GM18499 (cell line): Measurements from ENCODE around the gene SF3B3.
"Not testable (repeated sequence)": the region's sequence is repeated elsewhere in the genome, so short reads cannot be mapped to it uniquely, and the experiment has no call there.

ENCODE experiments used
- ATAC-seq: cut with Tn5 transposase; IDR thresholded peaks from one replicate; pipeline ENCODE4 v1.9.1; 2021; ENCODE audit warnings: moderate number of reproducible peaks; ENCODE audit not compliant: insufficient read depth, unreplicated experiment

SF3B3 gene

DNA sequence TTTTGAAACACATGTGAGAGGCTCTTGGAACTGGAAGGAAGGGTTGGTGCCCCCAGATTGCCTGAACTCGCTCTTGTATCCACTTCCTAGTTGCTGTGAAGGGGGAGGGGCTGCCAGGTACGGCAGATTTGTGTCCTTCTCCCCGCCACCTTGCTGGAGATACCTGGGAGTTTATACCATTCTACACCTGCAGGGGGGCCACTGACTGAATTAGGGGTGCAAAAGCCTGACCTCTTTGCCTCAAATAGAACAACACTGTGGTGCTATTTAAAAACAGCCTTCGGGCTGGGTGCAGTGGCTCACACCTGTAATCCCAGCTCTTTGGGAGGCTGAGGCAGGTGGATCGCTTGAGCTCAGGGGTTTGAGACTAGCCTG is 87.6 kb downstream of the SF3B3 start:
- ATAC-seq = no peak

DNA sequence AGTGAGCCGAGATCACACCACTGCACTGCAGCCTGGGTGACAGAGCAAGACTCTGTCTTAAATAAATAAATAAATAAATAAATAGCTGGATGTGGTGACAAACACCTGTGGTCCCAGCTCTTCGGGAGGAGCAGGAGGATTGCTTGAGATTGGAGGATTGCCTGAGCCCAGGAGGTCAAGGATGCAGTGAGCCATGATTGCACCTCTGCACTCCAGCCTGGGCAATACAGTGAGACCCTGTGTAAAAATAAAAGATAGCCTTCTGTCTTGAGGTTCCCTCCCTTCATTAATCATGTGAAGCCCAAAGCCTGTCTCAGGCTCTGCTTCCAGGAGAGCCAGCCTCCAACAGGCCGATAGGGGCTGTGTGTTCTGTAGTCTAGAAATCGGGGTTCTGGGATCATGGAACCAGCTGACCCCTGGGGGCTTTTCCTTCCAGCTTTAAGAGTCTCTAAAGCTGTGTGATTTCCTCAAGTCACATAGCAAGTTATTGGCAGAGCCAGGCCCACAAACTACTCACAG is 88.2 kb downstream of the SF3B3 start:
- no peak for ATAC-seq

DNA sequence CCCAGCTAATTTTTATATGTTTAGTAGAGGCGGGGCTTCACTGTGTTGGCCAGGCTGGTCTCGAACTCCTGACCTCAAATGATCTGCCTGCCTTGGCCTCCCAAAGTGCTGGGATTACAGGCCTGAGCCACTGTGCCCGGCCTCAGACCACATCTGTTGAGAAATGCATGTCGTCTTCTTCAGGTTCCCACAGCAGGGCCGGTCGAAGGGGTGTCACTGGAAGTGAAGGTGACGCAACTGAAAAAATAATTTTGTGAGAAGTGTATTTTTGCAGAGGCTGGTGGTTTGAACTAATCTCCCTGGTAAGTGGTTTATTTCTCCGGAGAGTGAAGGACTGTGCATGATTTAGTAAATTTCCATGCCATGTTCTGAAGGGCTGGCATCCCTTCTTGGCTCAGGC is 89.3 kb downstream of the SF3B3 start:
- ATAC-seq = no peak

DNA sequence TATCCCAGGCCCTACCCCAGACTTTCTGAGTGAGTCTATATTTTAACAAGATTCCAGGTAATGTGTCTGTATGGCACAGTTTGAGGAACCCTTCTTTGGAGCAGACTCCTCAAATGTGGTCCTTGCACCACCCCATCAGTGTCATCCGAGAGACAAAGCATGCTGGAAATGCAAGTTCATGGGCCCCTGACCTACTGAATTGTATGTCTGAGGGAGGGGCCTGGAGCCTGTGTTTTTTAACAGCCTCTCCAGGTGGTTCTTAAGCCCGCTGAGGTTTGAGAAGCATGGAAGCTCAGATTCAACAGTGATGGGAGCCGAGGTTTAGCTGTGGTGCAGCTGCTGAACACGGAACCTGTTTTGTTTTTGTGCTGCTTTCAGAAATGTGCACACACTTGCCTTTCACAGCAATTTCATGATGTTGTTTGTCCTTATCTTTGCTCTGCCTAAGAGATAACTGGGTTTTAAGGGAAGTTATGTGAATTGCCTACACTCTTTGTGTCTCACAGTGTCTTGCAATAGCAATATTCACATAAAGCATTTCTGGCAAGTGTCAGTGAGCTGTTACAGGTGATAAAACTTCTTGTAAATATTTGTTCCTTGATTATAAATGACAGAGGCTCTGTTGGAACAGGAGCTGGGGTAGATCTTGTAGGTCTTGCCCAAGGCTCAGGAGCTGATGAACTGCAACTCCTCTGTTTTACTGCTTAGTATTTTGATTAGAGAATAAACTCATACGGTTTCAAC is 90.8 kb downstream of the SF3B3 start:
- no peak for ATAC-seq

DNA sequence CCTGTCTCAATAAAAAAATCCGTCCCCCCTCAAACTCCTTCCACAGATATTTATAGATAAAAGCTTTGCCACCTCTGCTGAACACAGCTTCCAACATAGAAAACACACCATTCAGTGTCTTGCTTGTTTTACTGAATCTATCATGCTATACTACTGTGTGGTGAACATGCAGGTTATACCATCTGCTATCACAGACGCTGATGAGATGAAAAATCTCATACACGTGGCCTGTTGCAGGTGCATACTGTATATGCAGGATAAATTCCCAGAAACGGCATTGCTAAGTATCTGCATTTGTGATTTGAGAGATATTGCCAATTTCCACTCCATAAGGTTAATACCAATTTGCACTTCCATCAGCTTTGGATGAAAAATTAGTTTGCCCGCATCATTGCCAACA is 92.3 kb downstream of the SF3B3 start:
- no peak for ATAC-seq

DNA sequence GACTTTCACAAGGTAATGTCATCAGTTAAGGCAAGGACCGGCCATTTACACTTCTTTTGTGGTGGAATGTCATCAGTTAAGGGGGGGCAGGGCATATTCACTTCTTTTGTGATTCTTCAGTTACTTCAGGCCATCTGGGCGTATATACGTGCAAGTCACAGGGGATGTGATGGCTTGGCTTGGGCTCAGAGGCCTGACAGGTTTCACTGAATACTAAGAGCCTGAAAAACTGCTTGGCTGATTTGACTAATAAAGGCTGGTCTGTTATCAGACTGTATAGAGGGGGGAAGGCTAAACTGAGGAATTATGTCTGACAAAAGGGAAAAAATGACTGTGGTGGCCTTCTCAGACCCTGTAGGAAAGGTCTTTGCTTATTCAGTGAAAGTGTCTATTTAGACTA is 98.2 kb downstream of the SF3B3 start:
- not testable (repeated sequence) for ATAC-seq
